CD4-positive, alpha-beta T cell (primary cell): Measurements from ENCODE around the gene RASA2. TPM values are rescaled to one million over a fixed set of nuclear protein-coding genes. Genes with fewer than 3 reads are reported as not detected.
A peak's percentile ranks its signal among the peaks of the same experiment; 100 is the strongest.

Experiments used
- ATAC-seq: fragments of 200-7000 bp; cut with Tn5 transposase; one replicate; pipeline ENCODE4 v1.10.0; 2022; ENCODE audit warnings: mild to moderate bottlenecking; ENCODE audit not compliant: poor library complexity
- CTCF ChIA-PET: fragments of 350-600 bp; sonication (Branson Sonifier 250); formaldehyde crosslinking; loops from one replicate; lab custom pipeline; 2021; ENCODE audit warnings: antibody characterized with exemption, inconsistent platforms; lab: Charles Lee
- POLR2A ChIA-PET: fragments of 350-600 bp; sonication (Branson Sonifier 250); formaldehyde crosslinking; loops from one replicate; lab custom pipeline; 2021; ENCODE audit warnings: antibody characterized with exemption, inconsistent platforms; lab: Charles Lee
- DNase-seq, 14 experiments: peaks; one replicate each; pipeline ENCODE4 v3.0.0-alpha.2; 2013 to 2020; ENCODE audit warnings: mixed read lengths in 2 of 14
- H3K27ac ChIP-seq, 2 donors: one replicate each; pipeline versions ENCODE4 v1.5.1 to v1.7.0; 2013; ENCODE audit warnings: low read length in 2 of 2, low read depth in 1 of 2, mild to moderate bottlenecking in 1 of 2
- H3K27me3 ChIP-seq, 2 experiments: 1 replicate in 1 of 2; 2 replicates in 1 of 2; pipeline versions ENCODE4 v1.6.1 to v1.7.0; 2013; ENCODE audit warnings: low read length in 2 of 2, control low read depth in 1 of 2, mild to moderate bottlenecking in 1 of 2, moderate library complexity in 1 of 2; ENCODE audit not compliant: insufficient read depth in 2 of 2, control insufficient read depth in 1 of 2
- H3K36me3 ChIP-seq: one replicate; pipeline ENCODE4 v1.6.1; 2013; ENCODE audit warnings: low read length, control low read depth; ENCODE audit not compliant: insufficient read depth
- H3K4me1 ChIP-seq: one replicate; pipeline ENCODE4 v1.6.1; 2013; ENCODE audit warnings: low read length, control low read depth; ENCODE audit not compliant: insufficient read depth
- H3K4me3 ChIP-seq: one replicate; pipeline ENCODE4 v1.5.1; 2013; ENCODE audit warnings: mild to moderate bottlenecking, low read length, moderate library complexity
- H3K9me3 ChIP-seq, 2 experiments: 1 replicate in 1 of 2; 2 replicates in 1 of 2; pipeline versions ENCODE4 v1.6.1 to v1.7.0; 2013; ENCODE audit warnings: low read length in 2 of 2, mild to moderate bottlenecking in 2 of 2, control low read depth in 1 of 2, moderate library complexity in 1 of 2; ENCODE audit not compliant: control insufficient read depth in 1 of 2, insufficient read depth in 1 of 2
- H3K27ac Mint-ChIP-seq: one replicate; pipeline ENCODE4 v1.8.0; 2020; ENCODE audit warnings: mixed read lengths
- H3K27me3 Mint-ChIP-seq: one replicate; pipeline ENCODE4 v1.8.0; 2021; ENCODE audit warnings: mixed read lengths
- H3K36me3 Mint-ChIP-seq: one replicate; pipeline ENCODE4 v1.8.0; 2021; ENCODE audit warnings: low read depth, mixed read lengths
- H3K4me1 Mint-ChIP-seq: one replicate; pipeline ENCODE4 v1.8.0; 2021; ENCODE audit warnings: low read depth, mixed read lengths
- H3K4me3 Mint-ChIP-seq: one replicate; pipeline ENCODE4 v1.8.0; 2020; ENCODE audit warnings: mild to moderate bottlenecking, mixed read lengths
- H3K9me3 Mint-ChIP-seq: one replicate; pipeline ENCODE4 v1.8.0; 2020; ENCODE audit warnings: mixed read lengths
- intact Hi-C, 2 experiments: fragments of 100-400 bp; cut with DNase I in 1 of 2; cut with micrococcal nuclease in 1 of 2; formaldehyde crosslinking; loops; one replicate each; pipeline versions ENCODE4 v1.15.1 to v1.9.0; 2023 to 2025; cut with DNase I, micrococcal nuclease
- total RNA-seq, 174 experiments: library from RNA in 2 of 174; stranded (reverse) in 2 of 174; gene quantifications; one replicate each; pipeline ENCODE4 v1.2.3 and lab custom pipeline; 2021 to 2026
- TF ChIP-seq, protein P1 (sequence below): fragments of 200-600 bp; IDR thresholded peaks from one replicate; pipeline ENCODE4 v1.8.0; 2022; ENCODE audit warnings: antibody characterized with exemption, mild to moderate bottlenecking

RASA2 gene
- total RNA-seq, 2 experiments from 2014 or later = 96.1 to 96.4 TPM

GRCh38 chr3:141553055-141553454, 66.2 kb downstream of the RASA2 start:
- CTCF ChIA-PET = interaction anchor here (1.0 to 1.5 kb wide), 2 partner anchors 22 to 93 kb away, joined by 4 to 6 read pairs; no protein-coding TSS in a partner anchor
- POLR2A ChIA-PET = interaction anchor here (0.6 to 5.1 kb wide), 15 partner anchors 9 to 895 kb away, joined by 3 to 91 read pairs (median 7); partner anchors contain the start of genes PXYLP1, RASA2 and XRN1
- H3K4me1 Mint-ChIP-seq = peaks cover 63% of the 10 kb centered on the region

DNA sequence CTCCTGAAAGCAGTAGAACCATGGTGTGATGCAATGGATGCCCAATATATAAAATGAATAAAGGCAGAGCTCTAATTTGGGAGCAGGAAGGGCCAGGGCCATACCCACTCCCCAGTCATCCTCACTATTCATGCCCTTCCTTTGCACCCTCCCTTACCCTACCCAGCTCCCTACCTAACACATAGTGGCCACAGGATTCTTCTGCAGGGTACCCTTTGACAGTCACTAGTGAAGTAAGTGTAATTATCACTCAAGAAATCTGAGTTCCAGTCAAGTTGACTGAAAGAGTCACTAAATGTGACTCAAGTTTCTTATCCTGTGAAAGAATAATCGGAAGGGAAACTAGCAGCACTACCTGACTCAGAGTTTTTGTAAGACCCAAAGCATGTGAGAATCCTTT, 69.2 kb downstream of the RASA2 start:
- Mint-ChIP-seq H3K36me3 (peaks cover 46% of the 10 kb centered on the region), H3K4me3 (no peak overlapping the region), H3K27ac (no peak overlapping the region), H3K9me3 (no peaks in the 10 kb centered on the region), H3K4me1 (peaks cover 52% of the 10 kb centered on the region), H3K27me3 (no peaks in the 10 kb centered on the region)
- H3K9me3 ChIP-seq = no peaks in the 10 kb centered on the region
- H3K4me1 ChIP-seq = peaks cover 13% of the 10 kb centered on the region
- no peak overlapping the region for H3K27ac ChIP-seq
- H3K36me3 ChIP-seq = peaks cover 57% of the 10 kb centered on the region
- ATAC-seq (no peak), DNase-seq (no peak)
- ChIA-PET POLR2A (interaction anchor here (1.0 to 5.1 kb wide), 3 partner anchors 12 to 69 kb away, joined by 3 to 91 read pairs (median 7); partner anchors contain the start of gene RASA2), CTCF (interaction anchor here (1.2 kb wide), 1 partner anchor 82 kb away, joined by 6 read pairs; no protein-coding TSS in a partner anchor)
- H3K27me3 ChIP-seq = no peaks in the 10 kb centered on the region
- no peak overlapping the region for H3K4me3 ChIP-seq
- intact Hi-C loops = loop anchor here (5.0 kb wide), 2 partner anchors 244 to 254 kb away; no protein-coding TSS in a partner anchor
- TF ChIP-seq, protein P1, sequence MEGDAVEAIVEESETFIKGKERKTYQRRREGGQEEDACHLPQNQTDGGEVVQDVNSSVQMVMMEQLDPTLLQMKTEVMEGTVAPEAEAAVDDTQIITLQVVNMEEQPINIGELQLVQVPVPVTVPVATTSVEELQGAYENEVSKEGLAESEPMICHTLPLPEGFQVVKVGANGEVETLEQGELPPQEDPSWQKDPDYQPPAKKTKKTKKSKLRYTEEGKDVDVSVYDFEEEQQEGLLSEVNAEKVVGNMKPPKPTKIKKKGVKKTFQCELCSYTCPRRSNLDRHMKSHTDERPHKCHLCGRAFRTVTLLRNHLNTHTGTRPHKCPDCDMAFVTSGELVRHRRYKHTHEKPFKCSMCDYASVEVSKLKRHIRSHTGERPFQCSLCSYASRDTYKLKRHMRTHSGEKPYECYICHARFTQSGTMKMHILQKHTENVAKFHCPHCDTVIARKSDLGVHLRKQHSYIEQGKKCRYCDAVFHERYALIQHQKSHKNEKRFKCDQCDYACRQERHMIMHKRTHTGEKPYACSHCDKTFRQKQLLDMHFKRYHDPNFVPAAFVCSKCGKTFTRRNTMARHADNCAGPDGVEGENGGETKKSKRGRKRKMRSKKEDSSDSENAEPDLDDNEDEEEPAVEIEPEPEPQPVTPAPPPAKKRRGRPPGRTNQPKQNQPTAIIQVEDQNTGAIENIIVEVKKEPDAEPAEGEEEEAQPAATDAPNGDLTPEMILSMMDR = no peak

More at GRCh38 chr3:141553055-141553454, 66.2 kb downstream of the RASA2 start:
- ATAC-seq = peak; percentile 84
- no peaks in the 10 kb centered on the region for H3K27me3 ChIP-seq
- peak overlapping the region; percentile 47 for H3K4me3 Mint-ChIP-seq
- peaks cover 54% of the 10 kb centered on the region for H3K36me3 Mint-ChIP-seq
- no peak overlapping the region for H3K4me3 ChIP-seq
- peaks cover 17% of the 10 kb centered on the region for H3K4me1 ChIP-seq
- no peaks in the 10 kb centered on the region for H3K27me3 Mint-ChIP-seq
- H3K36me3 ChIP-seq = peaks cover 53% of the 10 kb centered on the region
- H3K9me3 Mint-ChIP-seq = peaks cover under 1% of the 10 kb centered on the region
- TF ChIP-seq, protein P1 = no peak
- peak overlapping the region; percentile 81 for H3K27ac Mint-ChIP-seq
- intact Hi-C loops = loop anchor here in 1 of 2 experiments (1.0 to 2.0 kb wide), 3 partner anchors 22 to 64 kb away; no protein-coding TSS in a partner anchor
- no peak overlapping the region for H3K27ac ChIP-seq
- no peaks in the 10 kb centered on the region for H3K9me3 ChIP-seq
- DNase-seq = peak in 5 of 14 experiments; percentile 7 to 90 (median 71)

- H3K36me3 ChIP-seq = peaks cover 57% of the 10 kb centered on the region
- Mint-ChIP-seq H3K36me3 (peaks cover 39% of the 10 kb centered on the region), H3K9me3 (no peaks in the 10 kb centered on the region), H3K4me3 (no peak overlapping the region), H3K27ac (no peak overlapping the region), H3K27me3 (no peaks in the 10 kb centered on the region), H3K4me1 (peaks cover 38% of the 10 kb centered on the region)
- H3K27ac ChIP-seq = peak overlapping the region in 1 of 2 donors; percentile 35
- no peaks in the 10 kb centered on the region for H3K9me3 ChIP-seq
- no peak overlapping the region for H3K4me3 ChIP-seq
- TF ChIP-seq, protein P1 = no peak
- no peaks in the 10 kb centered on the region for H3K27me3 ChIP-seq
- intact Hi-C loops = loop anchor here (1.0 to 5.0 kb wide), 3 partner anchors 71 to 256 kb away; partner anchors contain the start of gene RASA2 (in 1 of the 2)
- CTCF ChIA-PET = interaction anchor here (1.1 to 6.3 kb wide), 5 partner anchors 70 to 116 kb away, joined by 3 to 84 read pairs (median 9); no protein-coding TSS in a partner anchor
- DNase-seq (peak in 1 of 14 experiments; percentile 17), ATAC-seq (peak; percentile 53)
- H3K4me1 ChIP-seq = peaks cover 6% of the 10 kb centered on the region
- POLR2A ChIA-PET = interaction anchor here (0.7 to 2.4 kb wide), 8 partner anchors 9 to 98 kb away, joined by 3 to 35 read pairs (median 5); partner anchors contain the start of gene RASA2
These were observed 71.3 kb downstream of the RASA2 start for GRCh38 chr3:141557961-141558706.
